ENCODE data around the gene TSPAN4. TPM values are rescaled to one million over a fixed set of nuclear protein-coding genes. Genes with fewer than 3 reads are reported as not detected.

Gene TSPAN4
- total and polyA plus RNA-seq, 2 of the 13 experiments (the other 11 are each of a cell fraction or from before 2014, with no cell fraction given): 31.7 to 68.3 TPM

DNA sequence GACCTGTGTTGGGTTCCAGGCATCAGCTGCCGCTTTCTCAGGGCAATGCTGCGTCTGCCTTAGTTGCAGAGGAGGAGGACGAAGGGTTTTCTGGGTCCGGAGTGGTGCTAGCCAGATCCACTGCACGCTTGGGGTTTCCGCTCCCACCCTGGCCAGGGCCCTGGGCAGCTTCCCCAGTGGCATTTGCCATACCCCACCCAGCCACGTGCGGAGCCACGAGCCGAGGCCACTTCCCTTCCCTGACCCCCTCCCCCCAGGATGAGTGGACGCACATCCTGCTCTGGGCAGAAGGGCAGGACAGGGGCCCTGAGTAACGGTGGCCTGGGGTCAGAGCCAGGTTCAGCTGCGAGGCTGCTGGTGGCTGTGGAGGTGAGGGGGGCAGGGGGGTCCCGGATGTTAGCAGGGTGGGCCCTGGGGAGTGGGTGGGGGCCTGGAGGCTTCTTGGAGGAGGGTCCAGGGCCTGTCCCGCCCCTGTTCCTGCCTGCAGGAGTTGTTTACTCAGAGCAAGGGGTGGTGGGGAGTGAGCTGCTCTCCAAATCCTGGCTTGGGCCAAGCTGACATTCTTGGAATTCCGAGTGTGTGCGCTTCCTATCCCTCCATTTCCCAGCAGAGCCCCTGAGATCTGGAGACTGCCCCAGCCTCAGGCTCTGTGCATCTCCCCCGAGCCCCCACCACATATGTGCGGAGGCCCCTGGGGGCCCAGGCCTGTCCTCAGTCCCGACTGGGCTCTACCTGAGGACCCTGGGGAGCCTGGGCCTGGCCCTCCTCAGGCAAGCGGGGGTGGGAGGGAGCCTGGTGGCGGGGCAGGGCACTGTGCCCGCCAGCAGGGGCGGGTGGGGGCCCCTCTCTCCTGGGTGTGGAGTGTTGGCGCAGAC is 1.4 kb downstream of the TSPAN4 start (continued):
- TF ChIP-seq, protein P1, sequence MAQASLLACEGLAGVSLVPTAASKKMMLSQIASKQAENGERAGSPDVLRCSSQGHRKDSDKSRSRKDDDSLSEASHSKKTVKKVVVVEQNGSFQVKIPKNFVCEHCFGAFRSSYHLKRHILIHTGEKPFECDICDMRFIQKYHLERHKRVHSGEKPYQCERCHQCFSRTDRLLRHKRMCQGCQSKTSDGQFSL (CRISPR knock-in tag; IDR thresholded peaks at IDR 0.05): peak; percentile 58; the same call in 1 of the 2 replicates
- TF ChIP-seq ZNF333 (CRISPR knock-in tag; IDR thresholded peaks at IDR 0.05; ENCODE audit: borderline replicate concordance) (no peak), THAP11 (CRISPR knock-in tag; IDR thresholded peaks at IDR 0.05) (peak; percentile 41; the same call in 1 of the 2 replicates), ZNF468 (CRISPR knock-in tag; IDR thresholded peaks at IDR 0.05) (no peak), PCBP2 (optimal IDR thresholded peaks at IDR 0.05; ENCODE audit: low read depth, low read length, poor library complexity, severe bottlenecking) (no peak), TARDBP (CRISPR knock-in tag; IDR thresholded peaks at IDR 0.05) (peak; percentile 63; the same call in 1 of the 2 replicates), SIN3B (IDR thresholded peaks at IDR 0.05; ENCODE audit: low read length) (no peak)
- TF ChIP-seq, protein P2, sequence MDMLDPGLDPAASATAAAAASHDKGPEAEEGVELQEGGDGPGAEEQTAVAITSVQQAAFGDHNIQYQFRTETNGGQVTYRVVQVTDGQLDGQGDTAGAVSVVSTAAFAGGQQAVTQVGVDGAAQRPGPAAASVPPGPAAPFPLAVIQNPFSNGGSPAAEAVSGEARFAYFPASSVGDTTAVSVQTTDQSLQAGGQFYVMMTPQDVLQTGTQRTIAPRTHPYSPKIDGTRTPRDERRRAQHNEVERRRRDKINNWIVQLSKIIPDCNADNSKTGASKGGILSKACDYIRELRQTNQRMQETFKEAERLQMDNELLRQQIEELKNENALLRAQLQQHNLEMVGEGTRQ (IDR thresholded peaks at IDR 0.05; ENCODE audit: low read depth, low read length): no peak
- TF ChIP-seq, protein P2 (CRISPR knock-in tag; IDR thresholded peaks at IDR 0.05; ENCODE audit: borderline replicate concordance): no peak
- TF ChIP-seq, protein P3, sequence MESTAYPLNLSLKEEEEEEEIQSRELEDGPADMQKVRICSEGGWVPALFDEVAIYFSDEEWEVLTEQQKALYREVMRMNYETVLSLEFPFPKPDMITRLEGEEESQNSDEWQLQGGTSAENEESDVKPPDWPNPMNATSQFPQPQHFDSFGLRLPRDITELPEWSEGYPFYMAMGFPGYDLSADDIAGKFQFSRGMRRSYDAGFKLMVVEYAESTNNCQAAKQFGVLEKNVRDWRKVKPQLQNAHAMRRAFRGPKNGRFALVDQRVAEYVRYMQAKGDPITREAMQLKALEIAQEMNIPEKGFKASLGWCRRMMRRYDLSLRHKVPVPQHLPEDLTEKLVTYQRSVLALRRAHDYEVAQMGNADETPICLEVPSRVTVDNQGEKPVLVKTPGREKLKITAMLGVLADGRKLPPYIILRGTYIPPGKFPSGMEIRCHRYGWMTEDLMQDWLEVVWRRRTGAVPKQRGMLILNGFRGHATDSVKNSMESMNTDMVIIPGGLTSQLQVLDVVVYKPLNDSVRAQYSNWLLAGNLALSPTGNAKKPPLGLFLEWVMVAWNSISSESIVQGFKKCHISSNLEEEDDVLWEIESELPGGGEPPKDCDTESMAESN (CRISPR knock-in tag; conservative IDR thresholded peaks at IDR 0.05): peak; percentile 80; the same call in 1 of the 2 replicates
- TF ChIP-seq, protein P4, sequence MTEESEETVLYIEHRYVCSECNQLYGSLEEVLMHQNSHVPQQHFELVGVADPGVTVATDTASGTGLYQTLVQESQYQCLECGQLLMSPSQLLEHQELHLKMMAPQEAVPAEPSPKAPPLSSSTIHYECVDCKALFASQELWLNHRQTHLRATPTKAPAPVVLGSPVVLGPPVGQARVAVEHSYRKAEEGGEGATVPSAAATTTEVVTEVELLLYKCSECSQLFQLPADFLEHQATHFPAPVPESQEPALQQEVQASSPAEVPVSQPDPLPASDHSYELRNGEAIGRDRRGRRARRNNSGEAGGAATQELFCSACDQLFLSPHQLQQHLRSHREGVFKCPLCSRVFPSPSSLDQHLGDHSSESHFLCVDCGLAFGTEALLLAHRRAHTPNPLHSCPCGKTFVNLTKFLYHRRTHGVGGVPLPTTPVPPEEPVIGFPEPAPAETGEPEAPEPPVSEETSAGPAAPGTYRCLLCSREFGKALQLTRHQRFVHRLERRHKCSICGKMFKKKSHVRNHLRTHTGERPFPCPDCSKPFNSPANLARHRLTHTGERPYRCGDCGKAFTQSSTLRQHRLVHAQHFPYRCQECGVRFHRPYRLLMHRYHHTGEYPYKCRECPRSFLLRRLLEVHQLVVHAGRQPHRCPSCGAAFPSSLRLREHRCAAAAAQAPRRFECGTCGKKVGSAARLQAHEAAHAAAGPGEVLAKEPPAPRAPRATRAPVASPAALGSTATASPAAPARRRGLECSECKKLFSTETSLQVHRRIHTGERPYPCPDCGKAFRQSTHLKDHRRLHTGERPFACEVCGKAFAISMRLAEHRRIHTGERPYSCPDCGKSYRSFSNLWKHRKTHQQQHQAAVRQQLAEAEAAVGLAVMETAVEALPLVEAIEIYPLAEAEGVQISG (CRISPR knock-in tag; IDR thresholded peaks at IDR 0.05): peak; percentile 53; the same call in 1 of the 2 replicates
- TF ChIP-seq, protein P5, sequence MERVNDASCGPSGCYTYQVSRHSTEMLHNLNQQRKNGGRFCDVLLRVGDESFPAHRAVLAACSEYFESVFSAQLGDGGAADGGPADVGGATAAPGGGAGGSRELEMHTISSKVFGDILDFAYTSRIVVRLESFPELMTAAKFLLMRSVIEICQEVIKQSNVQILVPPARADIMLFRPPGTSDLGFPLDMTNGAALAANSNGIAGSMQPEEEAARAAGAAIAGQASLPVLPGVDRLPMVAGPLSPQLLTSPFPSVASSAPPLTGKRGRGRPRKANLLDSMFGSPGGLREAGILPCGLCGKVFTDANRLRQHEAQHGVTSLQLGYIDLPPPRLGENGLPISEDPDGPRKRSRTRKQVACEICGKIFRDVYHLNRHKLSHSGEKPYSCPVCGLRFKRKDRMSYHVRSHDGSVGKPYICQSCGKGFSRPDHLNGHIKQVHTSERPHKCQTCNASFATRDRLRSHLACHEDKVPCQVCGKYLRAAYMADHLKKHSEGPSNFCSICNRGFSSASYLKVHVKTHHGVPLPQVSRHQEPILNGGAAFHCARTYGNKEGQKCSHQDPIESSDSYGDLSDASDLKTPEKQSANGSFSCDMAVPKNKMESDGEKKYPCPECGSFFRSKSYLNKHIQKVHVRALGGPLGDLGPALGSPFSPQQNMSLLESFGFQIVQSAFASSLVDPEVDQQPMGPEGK (CRISPR knock-in tag; IDR thresholded peaks at IDR 0.05): peak; percentile 94
- TF ChIP-seq, protein P6, sequence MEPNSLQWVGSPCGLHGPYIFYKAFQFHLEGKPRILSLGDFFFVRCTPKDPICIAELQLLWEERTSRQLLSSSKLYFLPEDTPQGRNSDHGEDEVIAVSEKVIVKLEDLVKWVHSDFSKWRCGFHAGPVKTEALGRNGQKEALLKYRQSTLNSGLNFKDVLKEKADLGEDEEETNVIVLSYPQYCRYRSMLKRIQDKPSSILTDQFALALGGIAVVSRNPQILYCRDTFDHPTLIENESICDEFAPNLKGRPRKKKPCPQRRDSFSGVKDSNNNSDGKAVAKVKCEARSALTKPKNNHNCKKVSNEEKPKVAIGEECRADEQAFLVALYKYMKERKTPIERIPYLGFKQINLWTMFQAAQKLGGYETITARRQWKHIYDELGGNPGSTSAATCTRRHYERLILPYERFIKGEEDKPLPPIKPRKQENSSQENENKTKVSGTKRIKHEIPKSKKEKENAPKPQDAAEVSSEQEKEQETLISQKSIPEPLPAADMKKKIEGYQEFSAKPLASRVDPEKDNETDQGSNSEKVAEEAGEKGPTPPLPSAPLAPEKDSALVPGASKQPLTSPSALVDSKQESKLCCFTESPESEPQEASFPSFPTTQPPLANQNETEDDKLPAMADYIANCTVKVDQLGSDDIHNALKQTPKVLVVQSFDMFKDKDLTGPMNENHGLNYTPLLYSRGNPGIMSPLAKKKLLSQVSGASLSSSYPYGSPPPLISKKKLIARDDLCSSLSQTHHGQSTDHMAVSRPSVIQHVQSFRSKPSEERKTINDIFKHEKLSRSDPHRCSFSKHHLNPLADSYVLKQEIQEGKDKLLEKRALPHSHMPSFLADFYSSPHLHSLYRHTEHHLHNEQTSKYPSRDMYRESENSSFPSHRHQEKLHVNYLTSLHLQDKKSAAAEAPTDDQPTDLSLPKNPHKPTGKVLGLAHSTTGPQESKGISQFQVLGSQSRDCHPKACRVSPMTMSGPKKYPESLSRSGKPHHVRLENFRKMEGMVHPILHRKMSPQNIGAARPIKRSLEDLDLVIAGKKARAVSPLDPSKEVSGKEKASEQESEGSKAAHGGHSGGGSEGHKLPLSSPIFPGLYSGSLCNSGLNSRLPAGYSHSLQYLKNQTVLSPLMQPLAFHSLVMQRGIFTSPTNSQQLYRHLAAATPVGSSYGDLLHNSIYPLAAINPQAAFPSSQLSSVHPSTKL (CRISPR knock-in tag; IDR thresholded peaks at IDR 0.05): peak; percentile 35
